Activated CD4-positive, CD25-positive, alpha-beta regulatory T cell (primary cell): ENCODE results near the gene NTS.

Experiments
- DNase-seq, 4 experiments: peaks; one replicate each; lab custom pipeline; 2025; lab: John Stamatoyannopoulos, UW

The NTS gene, protein sequence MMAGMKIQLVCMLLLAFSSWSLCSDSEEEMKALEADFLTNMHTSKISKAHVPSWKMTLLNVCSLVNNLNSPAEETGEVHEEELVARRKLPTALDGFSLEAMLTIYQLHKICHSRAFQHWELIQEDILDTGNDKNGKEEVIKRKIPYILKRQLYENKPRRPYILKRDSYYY

DNA sequence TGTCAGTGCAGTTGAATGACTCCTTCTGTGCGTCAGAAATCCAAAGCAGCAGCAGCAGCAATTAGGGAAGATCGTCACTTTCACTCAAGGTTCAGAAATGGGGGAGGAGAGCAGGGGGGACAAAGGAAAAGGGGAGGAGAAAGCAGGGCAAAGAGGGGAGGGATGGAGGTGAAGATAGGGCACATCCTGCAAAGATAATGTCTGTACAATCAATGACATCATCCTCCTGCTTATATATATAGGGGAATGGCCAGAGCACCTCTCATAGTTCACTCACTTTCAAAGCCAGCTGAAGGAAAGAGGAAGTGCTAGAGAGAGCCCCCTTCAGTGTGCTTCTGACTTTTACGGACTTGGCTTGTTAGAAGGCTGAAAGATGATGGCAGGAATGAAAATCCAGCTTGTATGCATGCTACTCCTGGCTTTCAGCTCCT is at the start of gene NTS:
Gene NTS (plus strand): TSS at position 265 of the 431 bp plus-strand sequence. CDS start 109 bp downstream, at position 374.
- DNase-seq = no peak

DNA sequence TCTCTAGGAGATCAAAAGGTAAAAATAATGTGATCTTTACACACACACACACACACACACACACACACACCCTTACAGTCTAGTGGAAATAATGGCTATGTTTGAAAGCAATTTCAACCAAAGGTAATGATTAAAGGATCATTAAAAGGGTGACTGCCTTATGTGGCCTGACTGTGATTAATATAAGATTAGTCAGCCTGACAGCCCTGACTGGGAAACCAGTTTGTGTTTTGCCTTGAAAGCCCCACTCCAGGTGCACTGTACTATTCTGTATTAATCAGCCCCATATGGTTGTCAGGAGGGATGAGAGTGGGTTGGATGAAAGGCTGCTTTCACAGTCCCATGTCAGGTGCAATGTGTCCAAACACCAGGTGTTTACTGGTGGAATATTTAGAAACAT is 48.3 kb upstream of the NTS start:
- no peak for DNase-seq

DNA sequence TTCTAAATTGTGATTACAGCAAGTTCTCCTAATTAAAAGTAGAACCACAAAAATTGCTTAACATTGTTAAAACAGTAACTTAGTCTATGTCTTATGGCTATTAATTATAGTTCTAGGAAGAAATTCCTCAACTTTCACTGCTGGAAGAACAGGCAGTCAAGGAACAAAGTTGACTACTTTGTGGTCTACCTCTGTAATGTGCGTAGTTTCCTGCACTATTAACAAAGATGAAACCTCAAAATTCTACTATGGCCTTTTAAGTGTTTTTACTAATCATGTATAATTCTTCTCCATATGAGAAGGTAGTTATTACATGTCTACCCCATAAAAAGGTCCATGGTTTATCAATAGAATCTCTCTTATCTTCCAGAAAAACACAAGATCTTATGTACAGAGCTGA is 45.5 kb upstream of the NTS start:
- DNase-seq = no peak

DNA sequence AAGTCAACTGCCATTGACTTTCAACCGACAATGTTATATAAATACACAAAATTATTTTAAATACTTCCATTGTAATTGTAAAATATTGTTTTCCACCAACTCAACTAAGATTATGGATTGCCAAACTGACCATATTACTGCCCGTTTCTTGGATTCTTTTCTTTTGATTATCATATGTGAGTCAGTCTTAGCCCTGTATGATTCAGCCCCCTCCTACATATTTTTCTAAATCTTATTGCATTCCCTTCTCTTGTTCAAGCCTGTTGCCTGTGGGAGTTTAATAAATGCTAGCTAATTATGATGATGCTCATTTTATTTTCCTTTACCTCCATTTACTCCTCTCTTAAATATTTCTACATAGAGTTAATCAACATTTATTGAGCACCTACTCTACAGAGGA is 44.7 kb upstream of the NTS start:
- no peak for DNase-seq

DNA sequence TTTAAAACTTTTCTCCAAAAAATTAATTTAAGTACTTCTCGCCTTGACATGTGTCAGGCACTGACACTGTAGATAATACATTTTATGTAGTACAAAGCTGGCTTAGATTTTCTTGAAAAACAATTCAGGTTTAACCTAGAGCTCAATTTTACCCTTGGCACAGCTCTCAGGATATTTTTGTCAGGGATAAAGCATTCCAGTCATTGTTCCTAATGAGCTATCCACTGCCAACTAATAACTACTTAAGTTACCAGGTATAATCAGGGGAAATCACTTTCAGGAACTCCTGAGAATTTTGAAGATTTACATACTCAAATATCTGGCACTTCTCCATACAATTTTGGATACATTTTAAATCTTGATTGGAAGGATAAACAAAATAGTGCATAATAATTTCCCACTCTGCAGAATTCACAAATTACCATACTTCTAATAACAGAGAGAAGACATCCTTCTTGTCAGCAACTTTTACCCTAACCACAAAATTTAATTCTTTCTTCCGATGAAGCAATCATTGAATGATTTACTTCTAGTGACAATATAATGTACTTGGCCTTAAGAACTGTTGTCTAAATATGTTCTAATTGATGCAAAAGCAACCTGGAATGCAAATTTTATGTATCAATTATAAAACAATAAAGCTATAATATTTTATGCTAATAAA is 42.6 kb upstream of the NTS start:
- DNase-seq = no peak

DNA sequence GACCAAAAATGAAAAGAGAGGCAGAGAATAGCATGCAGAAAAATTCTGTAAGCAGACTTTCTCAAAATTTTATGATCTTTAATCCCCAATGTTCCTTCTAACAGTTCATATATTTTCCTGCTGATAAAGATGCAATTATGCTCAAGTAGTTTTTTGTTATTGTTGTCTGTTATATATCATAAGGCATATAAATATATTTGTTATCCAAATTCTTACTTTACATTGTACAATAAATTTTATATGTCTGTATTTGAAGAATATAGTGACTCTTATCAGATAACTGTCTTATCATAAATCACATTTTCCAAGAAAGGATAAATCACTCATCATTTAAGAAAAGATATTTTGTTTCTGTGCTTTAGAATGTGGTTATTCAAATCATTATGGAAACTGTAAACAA is 40.5 kb upstream of the NTS start:
- DNase-seq = no peak

DNA sequence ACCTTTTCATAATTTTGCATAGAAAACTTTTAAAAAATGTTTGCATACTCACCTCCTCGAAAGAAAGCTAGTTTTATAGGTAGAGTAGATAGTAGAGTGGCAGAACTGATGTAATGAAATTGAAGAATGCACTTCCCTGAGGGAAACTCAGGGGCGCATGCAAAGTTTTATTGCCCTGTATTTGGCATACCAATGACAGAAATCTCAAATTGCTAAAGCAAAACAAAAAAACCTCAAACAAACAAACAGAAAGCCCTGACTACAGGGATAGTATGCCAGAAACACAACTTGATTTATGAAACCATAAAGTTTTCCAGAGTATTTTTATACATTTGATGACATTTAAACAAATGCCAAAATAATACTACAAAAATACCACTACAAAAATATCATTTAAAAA is 39.7 kb upstream of the NTS start:
- DNase-seq = no peak

DNA sequence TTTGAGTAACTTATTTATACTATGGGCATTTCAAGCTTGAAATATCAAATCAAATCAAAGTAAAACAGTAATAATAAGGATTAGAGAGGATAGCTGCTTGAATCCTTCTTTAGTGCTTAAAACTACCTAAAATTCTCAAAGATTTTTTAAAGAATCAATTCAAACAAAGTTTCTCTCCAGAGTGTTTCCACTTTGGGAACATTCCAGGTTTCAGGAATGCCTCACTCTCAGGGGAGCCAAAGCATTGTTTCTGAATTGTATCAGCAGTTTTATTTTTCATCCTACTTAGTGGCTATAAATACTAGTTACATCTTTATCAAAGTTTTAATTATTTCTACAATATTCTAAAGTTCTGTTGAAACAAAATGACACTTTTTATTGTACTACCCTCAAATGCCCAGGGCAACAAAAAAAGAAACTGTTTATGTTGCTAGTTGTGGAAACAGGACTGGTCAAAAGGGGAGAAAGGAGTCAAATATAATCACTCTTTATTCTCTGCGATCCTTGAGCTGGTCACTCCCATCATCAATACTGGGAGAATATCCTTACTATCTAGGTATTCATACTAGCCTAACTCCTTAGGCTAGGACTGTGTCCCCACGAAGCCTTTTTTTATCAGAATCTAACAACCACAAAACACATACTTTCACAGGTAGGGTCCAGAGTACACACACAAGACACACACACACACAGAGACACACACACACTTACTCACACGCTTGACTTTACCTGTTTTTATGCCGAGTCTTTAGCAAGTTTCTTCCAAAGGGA is 38.5 kb upstream of the NTS start:
- DNase-seq = no peak

DNA sequence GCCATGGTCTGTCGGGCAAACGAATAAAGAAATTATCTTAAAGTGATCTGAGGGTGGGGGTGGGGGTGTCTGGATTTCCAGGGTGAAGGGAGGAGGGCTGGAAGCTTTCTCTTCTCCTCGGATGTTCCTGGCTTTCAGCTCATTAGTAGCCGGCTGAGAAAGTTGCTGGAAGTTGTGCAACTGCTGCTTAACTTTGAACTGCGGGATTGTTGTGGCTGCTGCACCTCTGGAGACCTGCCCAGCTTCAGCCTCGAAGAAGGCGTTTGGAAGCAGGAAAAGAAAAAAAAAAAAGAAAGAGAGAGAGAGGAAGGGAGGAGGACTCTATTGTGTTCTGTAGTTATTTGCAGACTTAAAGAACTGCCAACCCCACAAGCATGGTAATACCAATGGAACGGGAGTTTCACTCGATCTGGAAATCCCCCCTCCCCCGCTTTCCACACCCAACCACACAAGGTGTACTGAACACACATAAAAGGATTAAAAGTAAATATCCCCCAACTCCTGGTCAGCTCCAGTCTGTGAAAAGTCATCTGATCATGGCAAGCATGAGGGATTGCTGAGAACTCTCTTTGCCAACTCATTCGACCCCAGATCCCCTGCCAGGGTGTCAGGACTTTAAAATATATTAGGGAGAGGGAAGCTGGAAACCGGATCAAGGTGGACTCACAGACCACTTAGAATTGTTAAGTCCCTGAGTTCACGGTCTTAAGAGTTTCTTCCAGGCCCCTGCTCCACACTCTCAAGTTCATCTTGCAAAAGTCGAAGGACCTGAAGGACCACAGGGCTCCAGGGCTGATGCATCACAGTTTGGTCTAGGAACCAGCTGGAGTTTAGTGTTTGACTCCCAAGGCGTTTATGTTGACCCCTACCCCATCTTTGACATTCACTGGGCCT is 37.7 kb upstream of the NTS start, which contains the start of gene RASSF9:
Gene RASSF9 (minus strand): TSS at position 213 of the 894 bp plus-strand sequence. CDS start 208 bp downstream, at position 5.
- DNase-seq = no peak

DNA sequence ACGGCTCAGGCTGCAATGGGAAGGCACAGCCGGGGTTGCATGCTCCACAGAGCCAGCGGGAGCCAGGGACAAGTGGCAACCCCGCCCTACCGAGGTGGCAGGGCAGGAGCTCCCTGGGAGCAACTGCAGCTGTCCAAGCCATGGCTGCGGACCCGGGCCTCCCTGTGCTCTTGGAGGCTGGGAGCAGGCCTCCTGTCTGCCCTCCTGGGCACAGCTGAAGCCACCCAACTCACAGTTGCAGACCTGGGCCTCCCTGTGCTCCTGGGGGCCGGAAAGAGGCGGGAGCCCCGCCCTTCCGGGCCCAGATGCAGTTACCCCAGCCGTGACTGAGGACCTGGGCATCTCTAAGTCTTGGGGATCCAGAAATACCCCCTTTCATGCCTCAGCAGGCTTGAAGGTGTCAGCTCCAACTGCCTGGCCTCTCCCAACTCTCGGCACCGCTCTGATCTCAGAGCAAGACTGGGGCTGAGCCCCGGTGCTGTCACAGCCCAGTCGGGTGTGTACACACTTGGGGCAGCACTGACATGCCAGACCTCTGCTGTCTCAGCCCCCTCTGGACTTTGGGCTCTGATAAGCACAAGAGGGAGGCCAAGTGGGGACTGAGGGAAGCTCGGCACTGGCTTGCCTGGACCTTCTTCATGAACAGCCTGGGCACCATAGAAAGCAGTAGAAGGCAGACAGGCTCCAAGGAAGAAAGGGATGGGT is 30.3 kb upstream of the NTS start:
- DNase-seq = no peak

DNA sequence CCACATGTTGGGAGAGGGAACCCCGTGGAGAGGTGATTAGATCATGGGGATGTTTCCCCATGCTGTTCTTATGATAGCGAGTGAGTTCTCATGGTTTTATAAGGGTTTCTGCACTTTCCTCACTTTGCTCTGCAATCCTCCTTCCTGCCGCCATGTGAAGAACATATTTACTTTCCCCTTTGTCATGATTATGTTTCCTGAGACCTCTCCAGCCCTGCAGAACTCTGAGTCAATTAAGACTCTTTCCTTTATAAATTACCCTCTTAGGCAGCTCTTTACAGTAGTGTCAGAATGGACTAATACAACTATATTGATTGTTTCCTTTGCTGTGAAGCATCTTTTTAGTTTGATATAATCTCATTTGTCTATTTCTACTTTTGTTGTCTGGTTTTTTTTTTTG is 24.8 kb upstream of the NTS start:
- no peak for DNase-seq

DNA sequence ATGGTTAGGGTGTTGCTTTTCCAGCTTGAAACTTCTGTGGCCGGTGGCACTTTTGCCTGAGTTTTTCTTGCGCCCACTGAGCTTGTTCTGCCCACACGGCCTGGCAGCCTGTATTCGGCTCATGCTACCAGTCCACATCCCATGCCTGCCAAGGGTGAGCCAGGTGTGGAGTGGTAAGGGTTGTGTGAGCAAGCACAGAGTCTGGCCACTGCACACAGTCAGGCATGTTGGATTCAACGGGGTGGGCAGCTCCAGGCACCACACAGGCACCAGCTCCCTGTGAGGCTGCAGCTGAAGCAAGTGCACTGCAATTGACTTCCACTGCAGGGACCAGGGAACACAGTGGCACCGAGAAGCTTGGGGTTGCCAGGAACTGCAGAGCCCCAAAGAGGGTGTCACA is 18.8 kb upstream of the NTS start:
- no peak for DNase-seq

DNA sequence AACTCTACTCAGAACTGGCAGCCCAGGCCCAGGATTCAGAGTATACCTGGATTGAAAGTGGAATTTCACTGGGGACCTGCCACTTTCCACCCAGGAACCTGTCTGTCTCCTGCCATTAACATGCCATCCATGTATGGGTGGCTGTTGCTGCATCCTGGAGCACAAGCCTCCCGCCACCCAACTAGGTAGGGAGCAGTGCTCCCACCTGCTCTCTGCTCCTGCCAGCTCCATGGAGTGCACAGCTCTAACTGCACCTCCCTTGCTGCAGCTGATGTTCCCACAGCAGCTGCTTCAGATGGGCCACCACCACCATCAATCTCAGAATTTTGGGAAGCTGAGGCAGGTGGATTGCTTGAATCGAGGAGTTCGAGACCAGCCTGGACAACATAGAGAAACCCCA is 17.1 kb upstream of the NTS start:
- no peak for DNase-seq

DNA sequence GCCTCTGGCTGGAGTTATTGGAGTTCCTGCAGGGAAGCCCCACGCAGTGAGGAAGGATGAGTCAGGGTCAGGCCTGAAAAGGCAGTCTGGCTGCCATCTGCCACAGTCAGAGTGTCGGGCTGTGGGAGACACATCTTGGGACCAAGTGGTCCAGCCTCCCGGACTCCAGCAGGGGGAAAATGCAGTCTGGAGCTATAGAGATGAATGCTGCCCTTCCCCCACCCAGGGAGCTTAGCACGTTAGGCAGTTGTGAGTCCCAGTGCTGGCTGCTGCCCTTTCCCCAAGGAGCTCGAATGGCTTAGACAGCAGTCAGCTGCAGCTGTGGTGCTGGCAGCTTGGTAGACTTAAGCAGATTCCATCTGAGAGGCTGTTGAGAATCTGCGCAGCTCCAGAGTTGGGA is 8.2 kb upstream of the NTS start:
- no peak for DNase-seq

DNA sequence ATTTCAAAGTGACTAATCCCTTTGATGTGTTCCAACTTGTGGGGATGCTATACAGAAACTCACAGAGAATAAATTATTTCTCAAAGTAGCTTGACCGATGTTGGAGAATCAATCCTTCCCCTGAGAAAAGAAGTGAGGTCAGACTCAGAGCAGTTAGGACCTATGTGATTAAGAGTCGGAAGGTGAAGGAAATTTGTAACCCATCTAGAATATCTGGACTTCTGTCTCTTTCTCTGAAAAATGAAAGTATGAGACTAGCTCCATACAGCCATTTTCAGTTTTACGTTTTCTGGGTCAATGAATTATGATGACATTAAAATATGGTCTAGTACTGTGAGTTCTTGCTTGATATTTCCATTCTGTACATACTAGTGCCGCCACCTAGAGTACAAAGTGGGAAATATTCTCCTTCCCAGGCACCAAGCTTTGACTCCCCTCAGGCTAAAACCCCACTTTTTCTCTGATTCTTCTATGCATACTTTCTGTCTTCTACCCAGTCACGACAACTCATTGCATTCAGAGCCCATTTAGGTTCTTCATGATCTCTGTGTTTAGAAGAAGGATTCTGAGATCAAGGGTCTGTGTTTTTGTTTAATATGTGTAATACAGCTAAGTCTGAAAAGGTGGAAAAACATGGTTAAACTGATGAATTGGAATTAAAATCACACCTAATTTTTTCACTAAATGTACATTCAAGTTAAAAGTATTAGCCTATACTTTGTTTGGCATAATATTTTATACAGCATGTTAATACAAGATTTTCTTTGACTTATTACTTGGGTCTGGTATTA is 6.9 kb upstream of the NTS start:
- no peak for DNase-seq

DNA sequence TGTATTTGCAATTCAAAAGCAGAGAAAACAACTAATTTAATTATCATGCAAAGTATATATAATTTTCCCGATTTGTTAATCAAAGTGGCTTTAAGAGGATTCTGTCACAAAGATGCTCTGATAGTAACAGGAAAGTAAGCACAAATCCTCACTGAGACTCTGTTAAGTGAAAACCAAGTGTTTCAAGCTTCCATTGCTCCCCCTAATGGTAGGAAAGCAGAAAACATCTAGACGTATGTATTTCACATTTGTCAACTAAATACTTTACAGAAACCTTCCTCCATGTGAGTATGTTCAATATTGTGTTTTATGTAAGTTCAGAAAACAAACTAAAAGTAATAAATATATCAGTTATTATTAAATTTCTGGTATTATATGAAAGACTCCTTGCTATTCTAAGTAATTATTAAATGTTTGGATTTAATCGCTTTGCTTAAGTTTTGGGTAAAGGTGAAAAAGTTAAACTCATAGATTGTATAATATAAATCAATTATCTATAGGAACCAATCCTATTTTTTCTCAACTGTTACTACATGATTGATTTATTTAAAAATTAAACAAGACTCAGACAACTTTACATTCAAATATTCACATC is 1.5 kb upstream of the NTS start:
- DNase-seq = no peak

DNA sequence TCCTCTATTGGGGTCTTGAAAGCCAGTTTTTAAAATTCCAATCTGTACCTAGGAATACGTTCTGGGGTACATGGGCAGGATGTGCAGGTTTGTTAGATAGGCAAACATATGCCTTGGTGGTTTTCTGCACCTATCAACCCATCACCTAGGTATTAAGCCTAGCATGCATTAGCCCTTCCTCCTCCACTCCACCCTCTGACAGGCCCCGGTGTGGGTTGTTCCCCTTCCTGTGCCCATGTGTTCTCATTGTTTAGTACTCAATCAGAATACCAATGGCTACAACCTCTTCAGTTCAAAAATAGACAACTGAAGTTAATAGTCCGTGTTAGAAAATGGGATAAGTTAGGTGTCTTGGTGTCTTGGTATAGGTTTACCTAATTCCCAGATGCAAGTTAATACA is 3.4 kb downstream of the NTS start:
- DNase-seq = no peak

DNA sequence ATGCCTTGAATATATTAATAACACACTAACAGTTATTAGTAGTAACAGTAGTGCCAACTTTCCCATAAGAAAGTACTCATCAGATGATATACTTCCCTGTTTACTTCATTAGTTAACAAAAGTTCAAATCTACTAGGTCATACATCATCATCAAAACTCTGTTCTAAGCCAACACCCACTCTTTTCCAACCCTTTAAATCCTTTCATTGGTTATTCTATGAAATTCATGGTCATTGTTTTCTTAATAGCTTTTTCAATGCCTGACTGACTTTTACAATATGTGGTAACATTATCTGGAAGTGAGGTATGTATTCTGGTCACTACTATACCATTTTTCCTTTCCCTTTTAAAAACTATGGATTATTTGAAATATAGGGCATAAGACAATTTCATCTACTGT is 9.7 kb downstream of the NTS start:
- DNase-seq = no peak

DNA sequence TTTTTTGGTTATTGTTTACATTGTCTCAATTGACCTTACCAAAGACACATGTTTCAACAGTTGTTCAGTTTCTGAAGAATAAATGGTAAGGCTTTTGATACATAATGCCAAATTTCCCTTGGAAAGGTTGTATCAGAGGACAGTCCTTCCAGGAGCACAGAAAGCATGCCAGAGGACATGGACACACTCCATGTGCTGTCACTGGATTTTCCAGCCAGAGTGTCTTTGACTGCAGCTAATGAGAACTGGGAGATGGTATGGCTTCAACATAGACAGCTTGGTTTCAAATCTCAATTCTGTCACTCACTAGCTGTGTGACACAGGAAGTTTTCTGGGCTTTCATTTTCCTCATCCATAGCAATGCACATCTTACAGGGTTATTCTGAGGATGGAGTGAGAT is 20.6 kb downstream of the NTS start:
- DNase-seq = no peak

DNA sequence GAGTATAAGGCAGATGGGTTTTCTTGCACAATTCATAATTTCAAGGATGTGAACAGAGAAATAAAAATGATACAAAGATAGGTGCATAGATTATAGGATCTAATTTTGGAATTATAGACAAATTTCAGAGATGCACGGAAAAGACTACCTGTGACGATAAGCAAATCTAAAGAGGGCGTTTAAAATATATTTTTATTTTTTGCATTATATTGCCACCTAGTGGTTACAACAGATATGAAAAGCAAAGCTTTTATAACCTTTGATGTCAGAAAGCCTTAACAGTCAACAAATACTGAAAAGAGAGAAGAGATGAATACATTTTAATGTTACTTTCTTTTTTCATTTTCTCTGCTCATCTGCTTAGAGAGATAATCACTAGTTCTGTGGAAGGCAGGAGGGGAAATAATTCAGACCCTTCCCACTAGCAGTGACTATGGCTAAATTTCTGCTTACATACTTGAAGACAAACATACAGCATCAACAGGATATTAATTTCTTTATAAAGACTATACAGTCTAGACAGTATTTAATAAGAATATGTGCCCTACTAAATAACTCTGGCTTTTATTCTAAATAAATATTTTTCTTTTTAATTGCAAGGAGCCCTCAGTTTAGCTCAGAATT is 46.3 kb downstream of the NTS start:
- DNase-seq = no peak
